ENCODE results near the gene SLC6A11. TPM values are rescaled to one million over a fixed set of nuclear protein-coding genes. Genes with fewer than 3 reads are reported as not detected.

Gene SLC6A11
- total RNA-seq, 8 experiments from 2014 or later: 0.20 to 22.9 (median 0.71) TPM; not detected in 1

DNA sequence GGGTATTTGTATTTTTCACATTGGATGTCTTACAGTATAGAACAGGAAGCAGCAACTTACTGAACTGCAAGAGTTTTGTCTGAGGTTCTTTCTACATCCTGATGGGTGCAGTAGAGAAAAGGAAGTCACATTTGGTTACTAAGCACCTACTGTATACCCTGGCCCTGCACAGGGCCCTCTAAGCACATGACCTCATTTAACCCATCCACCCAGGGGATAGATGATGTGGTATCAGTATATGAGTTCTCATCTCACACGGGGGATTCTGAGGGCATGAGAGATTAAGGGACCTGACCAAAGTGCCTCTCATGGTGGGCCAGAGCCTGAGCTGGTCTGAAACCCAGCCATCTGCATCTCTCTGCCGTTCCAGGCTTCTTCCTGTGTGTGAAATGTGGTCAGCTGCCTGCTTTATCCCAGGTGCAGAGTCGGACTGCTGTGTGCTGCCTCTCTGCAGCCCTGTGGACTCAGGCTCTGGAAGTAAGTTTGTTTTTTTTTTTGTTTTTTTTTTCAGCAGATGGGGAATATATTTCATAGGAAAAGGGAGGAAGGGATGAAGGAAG is 17.9 kb downstream of the SLC6A11 start:
- in situ Hi-C loops (cut with MboI; ENCODE audit: low pct_unique_long_range_greater_than_20kb in 2 of 9, low sequenced_read_pairs in 9 of 9, unreplicated experiment in 9 of 9): no loop called here
- H3K4me3 ChIP-seq: no peak overlapping the region
- no peaks in the 10 kb centered on the region for H3K4me1 ChIP-seq (replicated peaks in 1 of 2)
- H3K27ac ChIP-seq: no peak overlapping the region
- WGBS, 10 experiments: 0 to 100% (median 57%) methylated on average over 1 to 3 of the region's 3 CpGs; no CpG with 5 or more reads in 4 of the 10 experiments
- ATAC-seq (replicated peaks in 6 of 8): no peak

DNA sequence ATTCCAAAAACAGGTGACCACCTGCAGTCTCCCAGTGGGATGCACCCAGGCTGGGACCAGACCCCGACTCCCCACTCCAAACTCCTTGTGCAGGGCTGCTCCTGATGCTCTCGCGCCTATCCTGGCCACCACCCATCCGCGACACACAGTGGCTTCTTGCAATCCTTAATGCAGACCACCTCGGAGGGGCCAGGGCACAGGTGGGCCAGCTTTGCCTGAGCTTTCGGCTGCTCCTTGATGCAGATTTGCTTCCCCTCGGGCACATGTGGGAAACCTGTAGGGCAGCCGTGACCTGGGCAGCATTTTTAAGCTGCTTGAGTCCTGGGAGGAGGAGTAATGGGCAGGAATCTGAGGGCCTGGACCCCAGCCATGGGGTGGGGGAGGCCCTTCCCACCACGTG is 18.9 kb downstream of the SLC6A11 start:
- in situ Hi-C loops (cut with MboI; ENCODE audit: low pct_unique_long_range_greater_than_20kb in 2 of 9, low sequenced_read_pairs in 9 of 9, unreplicated experiment in 9 of 9): no loop called here
- WGBS, 10 experiments: 0 to 82% (median 75%) methylated on average over 1 to 8 of the region's 10 CpGs; no CpG with 5 or more reads in 6 of the 10 experiments
- Histone ChIP-seq H3K4me1 (replicated peaks in 1 of 2) (no peaks in the 10 kb centered on the region), H3K4me3 (no peak overlapping the region), H3K27ac (no peak overlapping the region)
- no peak for ATAC-seq (replicated peaks in 6 of 8)

DNA sequence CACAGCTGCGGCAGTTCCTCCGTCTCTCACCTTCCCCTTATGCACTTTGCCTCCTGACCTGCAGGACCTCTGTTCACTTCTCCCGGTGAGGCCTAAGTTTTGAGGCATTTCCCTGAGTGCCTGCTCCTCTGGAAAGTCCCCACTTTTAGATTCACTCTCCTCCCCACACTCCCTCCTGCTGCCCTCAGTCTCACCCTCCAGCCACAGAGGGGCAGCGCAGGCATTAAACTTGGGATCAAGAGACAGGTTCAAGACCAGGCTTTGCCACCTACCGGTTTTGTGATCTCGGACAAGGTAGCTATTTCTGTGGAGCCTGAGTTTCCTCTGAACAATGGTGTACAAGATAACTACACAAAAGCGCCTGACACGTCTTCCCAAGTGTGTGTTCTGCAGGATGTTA is 19.4 kb downstream of the SLC6A11 start:
- in situ Hi-C loops (cut with MboI; ENCODE audit: low pct_unique_long_range_greater_than_20kb in 2 of 9, low sequenced_read_pairs in 9 of 9, unreplicated experiment in 9 of 9): no loop called here
- no peak for ATAC-seq (replicated peaks in 6 of 8)
- WGBS, 10 experiments: 4 to 75% (median 44%) methylated on average over 4 to 6 of the region's 8 CpGs; no CpG with 5 or more reads in 4 of the 10 experiments
- H3K4me3 ChIP-seq: no peak overlapping the region
- no peaks in the 10 kb centered on the region for H3K4me1 ChIP-seq (replicated peaks in 1 of 2)
- H3K27ac ChIP-seq: no peak overlapping the region

- no peaks in the 10 kb centered on the region for H3K4me1 ChIP-seq (replicated peaks in 1 of 2)
- no peak overlapping the region for H3K4me3 ChIP-seq
- in situ Hi-C loops (cut with MboI; ENCODE audit: low pct_unique_long_range_greater_than_20kb in 2 of 9, low sequenced_read_pairs in 9 of 9, unreplicated experiment in 9 of 9): no loop called here
- no peak overlapping the region for H3K27ac ChIP-seq
- WGBS, 10 experiments: 0 to 100% (median 33%) methylated on average over 1 to 2 of the region's 2 CpGs; no CpG with 5 or more reads in 3 of the 10 experiments
- no peak for ATAC-seq (replicated peaks in 6 of 8)
These were observed 20.6 kb downstream of the SLC6A11 start for GRCh38 chr3:10836676-10837075.

GRCh38 chr3:10837849-10838248 is 21.8 kb downstream of the SLC6A11 start:
- H3K27ac ChIP-seq: no peak overlapping the region
- in situ Hi-C loops (cut with MboI; ENCODE audit: low pct_unique_long_range_greater_than_20kb in 2 of 9, low sequenced_read_pairs in 9 of 9, unreplicated experiment in 9 of 9): no loop called here
- no peak for ATAC-seq (replicated peaks in 6 of 8)
- no peaks in the 10 kb centered on the region for H3K4me1 ChIP-seq (replicated peaks in 1 of 2)
- WGBS, 10 experiments: 8 to 67% (median 61%) methylated on average over 3 to 8 of the region's 8 CpGs; no CpG with 5 or more reads in 6 of the 10 experiments
- no peak overlapping the region for H3K4me3 ChIP-seq

DNA sequence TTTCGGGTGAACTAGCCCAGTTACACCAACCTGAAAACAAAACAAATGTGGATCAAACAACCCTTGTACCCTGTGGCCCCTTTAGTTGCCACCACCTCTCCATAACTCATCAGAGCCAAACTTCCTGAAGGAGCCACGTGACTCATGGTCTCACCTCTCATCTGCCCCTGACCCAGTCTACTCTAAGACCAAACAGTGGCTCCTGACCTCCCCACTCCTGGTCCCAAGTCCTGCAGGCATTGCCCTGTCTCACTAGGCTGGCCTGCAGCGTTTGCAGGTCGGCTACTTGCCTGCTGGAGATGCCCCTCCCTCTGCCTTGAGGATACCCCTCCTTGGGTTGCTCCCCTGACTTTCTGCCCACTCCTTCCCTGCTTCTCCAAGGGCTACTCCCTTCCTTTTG is 23.1 kb downstream of the SLC6A11 start:
- no peak for ATAC-seq (replicated peaks in 6 of 8)
- 0 to 100% (median 51%) methylated on average over 1 to 3 of the region's 4 CpGs; no CpG with 5 or more reads in 2 of the 10 experiments for WGBS, 10 experiments
- Histone ChIP-seq H3K4me1 (replicated peaks in 1 of 2) (no peaks in the 10 kb centered on the region), H3K27ac (no peak overlapping the region), H3K4me3 (no peak overlapping the region)
- in situ Hi-C loops (cut with MboI; ENCODE audit: low pct_unique_long_range_greater_than_20kb in 2 of 9, low sequenced_read_pairs in 9 of 9, unreplicated experiment in 9 of 9): no loop called here

GRCh38 chr3:10841100-10841499 is 25.1 kb downstream of the SLC6A11 start:
- ATAC-seq (replicated peaks in 6 of 8): no peak
- Histone ChIP-seq H3K27ac (no peak overlapping the region), H3K4me3 (no peak overlapping the region), H3K4me1 (replicated peaks in 1 of 2) (no peaks in the 10 kb centered on the region)
- in situ Hi-C loops (cut with MboI; ENCODE audit: low pct_unique_long_range_greater_than_20kb in 2 of 9, low sequenced_read_pairs in 9 of 9, unreplicated experiment in 9 of 9): no loop called here
- WGBS, 10 experiments: 0 to 100% (median 65%) methylated on average over 1 to 3 of the region's 4 CpGs; no CpG with 5 or more reads in 1 of the 10 experiments

DNA sequence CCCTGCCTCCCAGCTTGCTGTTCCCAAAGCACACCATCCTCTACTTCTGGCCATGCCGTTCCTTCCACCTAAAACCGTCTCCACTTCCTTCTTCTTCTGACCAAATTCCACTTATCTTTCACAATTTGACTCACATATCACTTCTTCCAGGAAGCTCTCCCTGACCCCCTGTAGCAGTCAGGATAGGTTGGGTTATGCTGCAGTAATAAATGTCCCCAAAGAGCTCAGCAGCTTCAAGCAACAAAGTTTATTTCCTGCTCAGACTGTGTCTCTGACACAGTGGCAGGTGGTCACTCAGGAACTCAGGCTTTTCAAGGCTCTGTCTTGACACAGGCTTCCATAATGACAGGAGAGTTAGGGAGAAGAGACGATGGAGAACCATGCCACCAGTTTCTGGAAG is 27.4 kb downstream of the SLC6A11 start:
- 8 to 87% (median 80%) methylated on average over 1 to 3 of the region's 3 CpGs; no CpG with 5 or more reads in 5 of the 10 experiments for WGBS, 10 experiments
- no peak for ATAC-seq (replicated peaks in 6 of 8)
- no peak overlapping the region for H3K4me3 ChIP-seq
- in situ Hi-C loops (cut with MboI; ENCODE audit: low pct_unique_long_range_greater_than_20kb in 2 of 9, low sequenced_read_pairs in 9 of 9, unreplicated experiment in 9 of 9): no loop called here
- no peak overlapping the region for H3K27ac ChIP-seq
- H3K4me1 ChIP-seq (replicated peaks in 1 of 2): no peaks in the 10 kb centered on the region

DNA sequence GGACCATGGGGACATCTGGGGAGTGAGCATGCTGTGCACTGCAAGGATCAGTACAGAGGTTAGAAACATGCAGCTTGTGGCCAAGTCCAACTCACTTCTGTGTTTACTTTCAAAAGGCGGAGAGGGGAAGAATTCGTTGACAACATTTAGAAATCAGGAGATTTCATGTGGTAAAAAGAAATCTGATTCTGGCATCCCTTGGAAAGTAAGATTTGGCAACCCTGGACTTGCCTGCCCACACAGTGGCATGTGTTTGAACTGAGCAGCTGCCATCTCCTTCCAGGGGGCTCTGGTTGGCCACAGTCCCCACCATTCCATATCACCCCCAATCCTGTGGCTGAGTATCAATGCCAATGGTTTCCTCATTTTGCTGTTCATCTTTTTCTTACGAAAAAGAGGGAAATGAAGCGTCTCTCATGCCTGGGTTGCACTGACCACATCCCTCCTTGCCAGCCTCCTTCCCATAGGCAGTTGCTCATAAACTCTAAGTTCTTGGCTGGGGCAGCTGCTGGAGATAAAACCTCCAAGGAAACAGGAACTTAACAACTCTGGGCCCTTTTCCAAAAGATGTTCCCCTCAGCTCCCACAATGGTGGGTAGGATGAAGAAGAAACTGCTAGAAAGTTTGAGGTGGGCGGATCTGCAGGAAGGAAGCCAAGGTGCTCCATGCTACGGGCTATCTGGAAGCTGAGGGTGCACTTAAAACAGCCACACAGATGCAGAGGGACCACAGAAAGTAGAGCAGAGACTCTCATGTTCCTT is 29.2 kb downstream of the SLC6A11 start:
- in situ Hi-C loops (cut with MboI; ENCODE audit: low pct_unique_long_range_greater_than_20kb in 2 of 9, low sequenced_read_pairs in 9 of 9, unreplicated experiment in 9 of 9): no loop called here
- no peaks in the 10 kb centered on the region for H3K4me1 ChIP-seq (replicated peaks in 1 of 2)
- ATAC-seq (replicated peaks in 6 of 8): no peak
- H3K27ac ChIP-seq: no peak overlapping the region
- no peak overlapping the region for H3K4me3 ChIP-seq
- WGBS, 10 experiments: 3 to 90% (median 71%) methylated on average over 1 to 4 of the region's 6 CpGs; no CpG with 5 or more reads in 3 of the 10 experiments

DNA sequence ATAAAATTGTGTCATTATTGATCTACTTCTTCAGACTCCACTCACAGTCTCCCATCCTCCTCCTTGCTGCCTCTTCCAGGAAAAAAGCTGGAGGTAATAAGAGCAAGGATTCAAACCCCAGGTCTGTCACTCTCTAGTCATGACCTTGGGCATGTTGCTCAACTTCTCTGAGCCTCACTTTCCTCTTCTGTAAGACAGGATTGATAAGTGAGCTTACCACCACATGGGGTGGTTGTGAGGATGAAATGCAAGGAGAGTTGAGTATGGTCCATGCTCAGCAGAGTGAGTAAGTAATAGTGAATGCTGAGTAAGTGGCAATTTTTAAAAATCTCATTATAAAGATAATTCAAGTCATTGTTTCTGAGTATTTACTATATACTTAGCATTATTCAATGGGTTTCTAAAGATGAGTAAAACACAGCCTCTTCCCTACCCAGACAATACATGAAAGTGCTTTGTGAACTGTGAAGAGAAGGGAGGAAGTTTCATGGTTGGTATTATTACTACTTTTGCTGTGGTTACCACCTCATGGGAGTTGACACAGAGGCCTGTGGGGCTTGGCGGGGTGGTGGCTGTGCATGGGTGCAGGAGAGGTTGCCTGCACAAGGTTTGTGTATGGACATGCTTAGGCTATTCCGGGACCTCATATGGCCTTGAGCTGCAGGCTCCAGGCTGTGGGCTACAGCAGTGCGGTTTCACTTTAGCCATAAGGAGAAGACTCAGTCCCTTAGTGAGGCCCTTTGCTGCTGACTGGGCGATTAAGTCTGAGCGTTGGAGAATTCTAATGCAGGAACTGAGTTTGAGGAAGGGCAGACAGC is 30.0 kb downstream of the SLC6A11 start:
- in situ Hi-C loops (cut with MboI; ENCODE audit: low pct_unique_long_range_greater_than_20kb in 2 of 9, low sequenced_read_pairs in 9 of 9, unreplicated experiment in 9 of 9): no loop called here
- 0 to 100% (median 82%) methylated on average over 1 to 5 of the region's 5 CpGs; no CpG with 5 or more reads in 4 of the 10 experiments for WGBS, 10 experiments
- no peaks in the 10 kb centered on the region for H3K4me1 ChIP-seq (replicated peaks in 1 of 2)
- H3K27ac ChIP-seq: no peak overlapping the region
- peak in 2 of 8 experiments; percentile 56 to 79 for ATAC-seq (replicated peaks in 6 of 8)
- H3K4me3 ChIP-seq: no peak overlapping the region

DNA sequence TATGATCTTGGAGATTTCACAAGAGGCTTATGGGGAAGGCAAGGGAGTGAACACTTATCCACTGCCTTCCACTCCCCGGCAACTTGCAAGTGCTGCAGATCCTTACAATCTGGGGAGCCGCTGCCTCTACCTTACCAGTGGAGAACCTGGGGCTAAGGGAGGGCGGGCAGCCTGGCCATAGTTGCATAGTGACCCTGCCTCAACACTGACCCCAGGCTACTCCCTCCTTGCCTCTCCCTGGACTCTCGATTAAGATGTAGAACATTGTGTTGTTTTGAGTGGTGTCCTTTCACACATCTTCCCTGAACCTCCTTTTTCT is 30.6 kb downstream of the SLC6A11 start:
- no peak for ATAC-seq (replicated peaks in 6 of 8)

DNA sequence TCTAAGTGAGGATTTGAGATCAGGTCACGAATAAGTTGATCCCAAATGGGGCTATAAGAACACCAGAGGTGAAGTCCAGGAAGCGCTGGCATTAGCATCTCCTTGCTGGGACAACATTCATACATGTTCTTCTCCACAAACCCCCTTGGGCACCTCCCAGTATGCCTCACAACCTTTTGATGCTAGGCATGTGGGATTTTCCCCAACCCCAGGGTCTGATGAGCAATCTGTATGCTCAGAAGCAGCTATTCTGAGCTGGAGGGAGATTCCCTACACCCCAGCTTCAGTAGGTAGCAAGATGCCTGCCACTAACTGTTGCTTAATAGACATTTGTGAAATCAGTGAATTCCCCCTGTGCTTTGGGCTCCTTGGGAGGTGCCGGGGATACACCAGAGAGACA is 32.2 kb downstream of the SLC6A11 start:
- Histone ChIP-seq H3K4me1 (replicated peaks in 1 of 2) (no peaks in the 10 kb centered on the region), H3K27ac (no peak overlapping the region), H3K4me3 (no peak overlapping the region)
- no peak for ATAC-seq (replicated peaks in 6 of 8)
- WGBS, 10 experiments: 0 to 93% (median 60%) methylated on average over 1 to 3 of the region's 3 CpGs; no CpG with 5 or more reads in 3 of the 10 experiments
- in situ Hi-C loops (cut with MboI; ENCODE audit: low pct_unique_long_range_greater_than_20kb in 2 of 9, low sequenced_read_pairs in 9 of 9, unreplicated experiment in 9 of 9): no loop called here

More for the DNA sequence above, 30.6 kb downstream of the SLC6A11 start:
- Histone ChIP-seq H3K27ac (no peak overlapping the region), H3K4me1 (replicated peaks in 1 of 2) (no peaks in the 10 kb centered on the region), H3K4me3 (no peak overlapping the region)
- WGBS, 10 experiments: 20 to 100% (median 82%) methylated on average over 1 to 2 of the region's 4 CpGs; no CpG with 5 or more reads in 5 of the 10 experiments
- in situ Hi-C loops (cut with MboI; ENCODE audit: low pct_unique_long_range_greater_than_20kb in 2 of 9, low sequenced_read_pairs in 9 of 9, unreplicated experiment in 9 of 9): no loop called here

Measured in motor neuron (in vitro differentiated cells).